ENCODE measurements around the gene AVPR1B.

AVPR1B gene

DNA sequence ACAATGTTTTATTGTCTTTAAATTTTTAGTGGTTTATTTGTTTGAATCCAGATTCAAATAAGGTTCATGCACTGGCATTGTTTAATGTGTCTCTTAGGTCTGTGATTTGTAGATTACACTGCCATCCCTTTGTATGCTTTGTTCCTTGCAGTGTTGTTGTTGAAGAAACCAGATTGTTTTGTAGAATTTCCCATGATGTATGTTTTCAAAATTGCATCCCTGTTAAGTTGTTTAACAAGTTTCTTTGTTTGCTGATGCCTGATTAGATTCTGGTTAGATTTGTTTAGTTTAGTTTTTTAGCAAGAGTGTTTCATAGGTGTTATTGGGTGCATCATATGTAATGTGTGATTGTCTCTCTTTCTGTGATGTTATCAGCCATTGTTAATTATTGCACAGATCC lies 5.5 kb upstream of the AVPR1B start:
- H3K4me3 ChIP-seq (ENCODE audit: low read depth, low read length) = no peak overlapping the region
- TF ChIP-seq, protein P1, sequence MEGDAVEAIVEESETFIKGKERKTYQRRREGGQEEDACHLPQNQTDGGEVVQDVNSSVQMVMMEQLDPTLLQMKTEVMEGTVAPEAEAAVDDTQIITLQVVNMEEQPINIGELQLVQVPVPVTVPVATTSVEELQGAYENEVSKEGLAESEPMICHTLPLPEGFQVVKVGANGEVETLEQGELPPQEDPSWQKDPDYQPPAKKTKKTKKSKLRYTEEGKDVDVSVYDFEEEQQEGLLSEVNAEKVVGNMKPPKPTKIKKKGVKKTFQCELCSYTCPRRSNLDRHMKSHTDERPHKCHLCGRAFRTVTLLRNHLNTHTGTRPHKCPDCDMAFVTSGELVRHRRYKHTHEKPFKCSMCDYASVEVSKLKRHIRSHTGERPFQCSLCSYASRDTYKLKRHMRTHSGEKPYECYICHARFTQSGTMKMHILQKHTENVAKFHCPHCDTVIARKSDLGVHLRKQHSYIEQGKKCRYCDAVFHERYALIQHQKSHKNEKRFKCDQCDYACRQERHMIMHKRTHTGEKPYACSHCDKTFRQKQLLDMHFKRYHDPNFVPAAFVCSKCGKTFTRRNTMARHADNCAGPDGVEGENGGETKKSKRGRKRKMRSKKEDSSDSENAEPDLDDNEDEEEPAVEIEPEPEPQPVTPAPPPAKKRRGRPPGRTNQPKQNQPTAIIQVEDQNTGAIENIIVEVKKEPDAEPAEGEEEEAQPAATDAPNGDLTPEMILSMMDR (IDR thresholded peaks at IDR 0.05; ENCODE audit: low read depth, low read length, missing control alignments) = no peak
- no peak for DNase-seq (ENCODE audit: low read depth)

DNA sequence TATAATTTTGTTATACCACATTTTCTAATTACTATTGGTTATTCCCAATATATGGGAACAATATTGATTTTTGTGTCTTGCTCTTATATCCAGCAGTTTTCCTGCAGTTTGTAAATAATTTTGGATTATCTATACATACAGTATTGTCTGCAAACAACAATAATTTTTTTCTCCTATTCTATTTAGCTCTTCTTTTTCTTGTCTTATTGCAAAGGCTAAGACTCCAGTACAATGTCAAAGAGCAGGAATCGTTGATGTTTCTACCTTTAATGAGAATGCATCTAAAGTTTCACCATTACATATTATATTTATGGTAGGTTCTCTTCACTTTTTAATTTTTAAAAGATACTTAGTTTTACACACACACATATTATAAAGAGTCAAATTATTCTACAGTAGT lies 4.1 kb upstream of the AVPR1B start:
- TF ChIP-seq, protein P1 (IDR thresholded peaks at IDR 0.05; ENCODE audit: low read depth, low read length, missing control alignments) = no peak
- H3K4me3 ChIP-seq (ENCODE audit: low read depth, low read length) = no peak overlapping the region
- DNase-seq (ENCODE audit: low read depth) = no peak

DNA sequence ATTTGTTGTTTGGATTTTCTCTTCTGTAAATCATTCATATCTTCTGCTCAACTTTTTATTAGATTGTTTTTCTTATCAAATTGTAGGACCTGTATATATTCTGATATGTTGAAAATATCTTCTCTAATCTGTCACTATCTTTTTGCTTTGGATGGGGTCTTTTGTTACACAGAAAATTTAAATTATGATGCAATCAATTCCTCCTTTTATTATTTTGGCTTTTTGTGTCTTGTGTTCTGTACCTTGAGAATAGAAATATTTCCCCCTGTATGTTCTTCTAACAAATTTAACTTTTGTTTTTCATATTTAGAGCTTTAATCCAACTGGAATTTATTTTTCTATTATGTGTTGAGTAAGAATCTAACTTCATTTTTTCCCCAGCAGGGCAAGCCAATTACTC lies 3.2 kb upstream of the AVPR1B start:
- DNase-seq (ENCODE audit: low read depth) = no peak
- TF ChIP-seq, protein P1 (IDR thresholded peaks at IDR 0.05; ENCODE audit: low read depth, low read length, missing control alignments) = no peak
- no peak overlapping the region for H3K4me3 ChIP-seq (ENCODE audit: low read depth, low read length)

DNA sequence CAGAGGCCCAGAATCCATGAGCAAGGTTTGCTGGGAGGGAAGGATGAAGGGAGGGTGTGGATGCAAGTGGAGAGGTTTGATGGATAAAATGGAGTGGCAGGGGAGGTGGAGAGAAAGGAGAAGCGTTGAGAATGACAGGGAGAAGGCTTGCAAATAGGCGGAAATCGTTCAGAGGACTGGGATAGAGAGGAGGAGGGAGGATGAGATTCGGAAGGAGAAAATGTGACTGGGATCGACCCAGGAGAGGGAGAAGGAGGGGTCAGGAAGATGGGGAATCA lies 376 bp downstream of the AVPR1B start:
- TF ChIP-seq, protein P1 (IDR thresholded peaks at IDR 0.05; ENCODE audit: low read depth, low read length, missing control alignments) = no peak
- H3K4me3 ChIP-seq (ENCODE audit: low read depth, low read length) = no peak overlapping the region
- no peak for DNase-seq (ENCODE audit: low read depth)

DNA sequence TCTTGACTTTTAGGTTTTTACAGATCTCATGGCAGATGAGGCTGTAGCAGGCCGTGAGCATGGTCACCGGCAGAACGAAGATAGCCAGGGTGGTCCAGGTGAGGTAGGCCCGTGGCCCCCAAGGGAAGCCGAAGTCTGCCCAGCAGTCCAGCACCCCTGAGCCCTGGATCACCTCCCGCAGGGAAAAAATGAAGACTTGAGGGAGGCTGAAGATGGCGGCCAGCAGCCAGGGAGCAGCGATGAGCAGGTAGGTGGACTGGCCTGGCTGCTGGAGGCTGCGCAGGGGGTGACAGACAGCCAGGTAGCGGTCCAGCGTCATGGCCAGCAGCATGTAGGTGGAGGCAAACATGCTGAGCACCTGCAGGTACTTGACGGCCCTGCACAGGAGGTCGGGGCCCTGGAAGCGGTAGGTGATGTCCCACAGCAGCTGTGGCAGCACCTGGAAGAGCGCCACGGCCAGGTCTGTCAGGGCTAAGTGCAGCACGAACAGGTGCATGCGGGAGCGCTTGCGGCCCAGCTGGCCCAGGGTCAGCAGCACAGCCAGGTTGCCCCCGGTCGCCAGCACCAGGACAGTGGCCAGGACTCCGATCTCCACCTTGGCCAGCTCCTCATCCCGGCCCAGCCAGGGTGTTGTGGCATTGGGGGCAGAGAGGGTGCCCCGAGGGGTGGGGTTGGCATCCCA lies 856 bp downstream of the AVPR1B start:
- no peak overlapping the region for H3K4me3 ChIP-seq (ENCODE audit: low read depth, low read length)
- no peak for DNase-seq (ENCODE audit: low read depth)
- TF ChIP-seq, protein P1 (IDR thresholded peaks at IDR 0.05; ENCODE audit: low read depth, low read length, missing control alignments) = no peak

DNA sequence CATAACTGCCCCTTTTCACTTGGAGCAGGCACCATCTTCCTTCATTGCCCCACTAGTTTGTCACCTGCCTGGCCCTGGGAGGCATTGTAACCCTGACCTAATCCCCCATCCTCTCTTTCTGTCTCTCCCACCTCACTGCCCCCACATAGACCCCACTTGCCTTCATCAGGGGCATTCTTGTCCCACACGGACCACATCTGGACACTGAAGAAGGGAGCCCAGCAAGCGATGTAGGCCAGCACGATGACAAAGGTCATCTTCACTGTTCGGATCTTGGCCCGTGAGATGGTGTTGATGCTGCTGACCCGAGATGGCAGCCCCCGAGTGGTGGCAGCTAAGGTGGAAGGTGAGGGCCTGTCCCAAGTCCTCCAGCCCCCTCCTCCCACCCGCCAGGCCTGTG lies 1.4 kb downstream of the AVPR1B start:
- TF ChIP-seq, protein P1 (IDR thresholded peaks at IDR 0.05; ENCODE audit: low read depth, low read length, missing control alignments) = no peak
- no peak for DNase-seq (ENCODE audit: low read depth)
- H3K4me3 ChIP-seq (ENCODE audit: low read depth, low read length) = no peak overlapping the region
